DND-41 (cell line): ENCODE data around the gene ATXN7.

Source experiments
- ATAC-seq: fragments of 200-7000 bp; cut with Tn5 transposase; 3 replicates; pipeline ENCODE4 v1.9.1; 2021; ENCODE audit warnings: low read depth; ENCODE audit not compliant: insufficient read depth
- DNase-seq: peaks from one replicate; pipeline ENCODE4 v3.0.0-alpha.2; 2020
- H2AFZ ChIP-seq: 2 replicates; pipeline ENCODE4 v1.6.0; 2012; ENCODE audit warnings: low read depth, low read length
- H3K27ac ChIP-seq: 2 replicates; pipeline ENCODE4 v1.5.1; 2012; ENCODE audit warnings: low read length, inconsistent platforms
- H3K27me3 ChIP-seq: fragments of 200-600 bp; sonication (generic); 2 replicates; pipeline ENCODE4 v1.6.0; 2012; ENCODE audit warnings: low read length, mild to moderate bottlenecking, inconsistent platforms; ENCODE audit not compliant: insufficient read depth, poor library complexity
- H3K36me3 ChIP-seq: 2 replicates; pipeline ENCODE4 v1.5.1; 2012; ENCODE audit warnings: low read length, inconsistent platforms; ENCODE audit not compliant: insufficient read depth
- H3K4me1 ChIP-seq: 2 replicates; pipeline ENCODE4 v1.5.1; 2012; ENCODE audit warnings: mild to moderate bottlenecking, low read length; ENCODE audit not compliant: insufficient read depth
- H3K4me2 ChIP-seq: 2 replicates; pipeline ENCODE4 v1.6.0; 2012; ENCODE audit warnings: mild to moderate bottlenecking, moderate library complexity, low read length, inconsistent platforms; ENCODE audit not compliant: insufficient read depth
- H3K4me3 ChIP-seq, 2 experiments: fragments of 200-600 bp in 1 of 2; shearing (Covaris generic) in 1 of 2; 2 replicates each; pipeline ENCODE4 v1.5.1; 2012 to 2016; ENCODE audit warnings: inconsistent platforms in 2 of 2, low read length in 2 of 2, mild to moderate bottlenecking in 2 of 2, low read depth in 1 of 2, moderate library complexity in 1 of 2
- H3K79me2 ChIP-seq: 2 replicates; pipeline ENCODE4 v1.6.0; 2012; ENCODE audit warnings: low read length, inconsistent platforms; ENCODE audit not compliant: insufficient read depth
- H3K9ac ChIP-seq: 2 replicates; pipeline ENCODE4 v1.6.0; 2012; ENCODE audit warnings: low read depth, mild to moderate bottlenecking, inconsistent platforms, low read length, moderate library complexity
- H3K9me3 ChIP-seq: 2 replicates; pipeline ENCODE4 v1.5.1; 2012; ENCODE audit warnings: low read length, moderate library complexity, mild to moderate bottlenecking, inconsistent platforms; ENCODE audit not compliant: insufficient read depth, severe bottlenecking
- H4K20me1 ChIP-seq: 2 replicates; pipeline ENCODE4 v1.6.0; 2012; ENCODE audit warnings: low read length; ENCODE audit not compliant: insufficient read depth
- EZH2 ChIP-seq: IDR thresholded peaks from 3 replicates; pipeline ENCODE4 v1.6.1; 2012; ENCODE audit warnings: borderline replicate concordance, low read depth, mild to moderate bottlenecking, moderate library complexity, low read length, inconsistent platforms; ENCODE audit not compliant: severe bottlenecking
- TF ChIP-seq, protein P1 (sequence below): IDR thresholded peaks from 2 replicates; pipeline ENCODE4 v1.5.1; 2012; ENCODE audit warnings: borderline replicate concordance, low read length, moderate library complexity, mild to moderate bottlenecking; ENCODE audit not compliant: poor library complexity, severe bottlenecking; ENCODE audit errors: extremely low read depth

The ATXN7 gene

DNA sequence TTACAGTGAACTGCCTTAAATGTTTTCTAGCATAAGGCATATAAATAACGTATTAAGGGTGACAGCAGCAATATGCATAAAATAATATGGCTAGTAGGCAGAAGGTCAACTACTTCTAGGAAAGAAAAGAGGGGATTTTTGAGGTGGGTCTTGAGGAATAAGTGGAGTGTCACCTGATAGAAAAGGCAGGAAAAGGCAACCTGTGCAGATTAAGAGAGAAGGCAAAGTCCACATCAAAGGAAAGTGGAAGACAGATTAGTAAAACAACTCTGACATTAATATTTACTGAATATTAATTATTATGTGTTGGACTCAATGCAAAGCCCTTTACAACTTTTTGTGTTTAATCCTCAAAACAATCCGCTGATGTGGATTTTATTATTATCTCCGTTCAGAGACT lies 2.9 kb upstream of the ATXN7 start:
- no peaks in the 10 kb centered on the region; the same call in none of the 2 replicates for H3K36me3 ChIP-seq
- DNase-seq: no peak
- H4K20me1 ChIP-seq: peaks cover 21% of the 10 kb centered on the region; the same call in 1 of the 2 replicates

DNA sequence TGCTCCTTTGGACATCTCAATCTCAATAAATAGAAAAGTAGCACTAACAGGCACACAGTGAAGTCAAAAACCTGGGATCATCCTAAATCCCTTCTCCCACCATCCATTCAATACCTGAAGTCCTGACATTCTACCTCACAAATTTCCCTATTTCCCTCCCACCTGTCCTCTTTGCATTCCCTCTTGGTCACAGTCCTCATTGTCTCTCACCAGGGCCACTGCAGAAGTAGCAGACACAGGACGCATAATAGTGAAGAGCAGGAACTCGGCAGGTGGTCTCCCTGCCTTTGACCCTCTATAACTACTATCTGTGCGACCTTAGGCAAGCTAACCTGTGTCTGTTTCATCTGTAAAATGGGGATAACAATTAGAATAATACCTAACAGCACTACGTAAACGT lies 2.4 kb upstream of the ATXN7 start:
- H3K4me1 ChIP-seq: peaks cover 33% of the 10 kb centered on the region
- H3K27ac ChIP-seq: no peak overlapping the region
- peaks cover 95% of the 10 kb centered on the region for H3K79me2 ChIP-seq
- H3K9me3 ChIP-seq: no peaks in the 10 kb centered on the region
- H3K27me3 ChIP-seq: no peaks in the 10 kb centered on the region
- H3K4me3 ChIP-seq: no peak overlapping the region
- 0 out of 2 replicates have a peak overlapping the region, but pooled peaks have one; percentile 97 for H3K4me2 ChIP-seq
- TF ChIP-seq, protein P1, sequence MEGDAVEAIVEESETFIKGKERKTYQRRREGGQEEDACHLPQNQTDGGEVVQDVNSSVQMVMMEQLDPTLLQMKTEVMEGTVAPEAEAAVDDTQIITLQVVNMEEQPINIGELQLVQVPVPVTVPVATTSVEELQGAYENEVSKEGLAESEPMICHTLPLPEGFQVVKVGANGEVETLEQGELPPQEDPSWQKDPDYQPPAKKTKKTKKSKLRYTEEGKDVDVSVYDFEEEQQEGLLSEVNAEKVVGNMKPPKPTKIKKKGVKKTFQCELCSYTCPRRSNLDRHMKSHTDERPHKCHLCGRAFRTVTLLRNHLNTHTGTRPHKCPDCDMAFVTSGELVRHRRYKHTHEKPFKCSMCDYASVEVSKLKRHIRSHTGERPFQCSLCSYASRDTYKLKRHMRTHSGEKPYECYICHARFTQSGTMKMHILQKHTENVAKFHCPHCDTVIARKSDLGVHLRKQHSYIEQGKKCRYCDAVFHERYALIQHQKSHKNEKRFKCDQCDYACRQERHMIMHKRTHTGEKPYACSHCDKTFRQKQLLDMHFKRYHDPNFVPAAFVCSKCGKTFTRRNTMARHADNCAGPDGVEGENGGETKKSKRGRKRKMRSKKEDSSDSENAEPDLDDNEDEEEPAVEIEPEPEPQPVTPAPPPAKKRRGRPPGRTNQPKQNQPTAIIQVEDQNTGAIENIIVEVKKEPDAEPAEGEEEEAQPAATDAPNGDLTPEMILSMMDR: no peak
- TF ChIP-seq EZH2: no peak
- H3K36me3 ChIP-seq: no peaks in the 10 kb centered on the region; the same call in none of the 2 replicates
- ATAC-seq: no peak
- no peak overlapping the region for H3K9ac ChIP-seq
- peaks cover 21% of the 10 kb centered on the region; the same call in 1 of the 2 replicates for H4K20me1 ChIP-seq
- H2AFZ ChIP-seq: no peak overlapping the region
- DNase-seq: no peak

More for the DNA sequence above, 2.9 kb upstream of the ATXN7 start:
- Histone ChIP-seq H3K9me3 (no peaks in the 10 kb centered on the region), H3K27me3 (no peaks in the 10 kb centered on the region), H2AFZ (no peak overlapping the region), H3K4me3 (no peak overlapping the region), H3K9ac (no peak overlapping the region), H3K4me2 (no peak overlapping the region), H3K4me1 (peaks cover 31% of the 10 kb centered on the region), H3K79me2 (peaks cover 95% of the 10 kb centered on the region), H3K27ac (no peak overlapping the region)
- TF ChIP-seq, protein P1: no peak
- no peak for TF ChIP-seq EZH2
- ATAC-seq: no peak

DNA sequence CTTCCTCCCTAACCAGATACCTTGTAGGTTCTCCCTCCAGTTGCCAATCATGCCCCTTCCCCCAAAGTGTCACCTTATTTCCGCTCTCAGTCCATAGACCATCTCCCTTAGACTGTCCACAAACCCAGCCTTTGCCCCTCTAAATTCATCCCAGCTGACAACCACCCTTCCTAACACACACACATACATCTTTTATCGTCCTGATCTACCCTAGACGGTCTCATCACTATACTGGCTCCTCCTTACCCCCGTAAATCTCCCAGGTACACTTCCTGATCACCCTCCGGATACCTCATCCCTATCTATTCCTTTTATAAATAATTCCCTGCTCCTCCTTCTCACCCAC lies 890 bp upstream of the ATXN7 start:
- Histone ChIP-seq H4K20me1 (peaks cover 21% of the 10 kb centered on the region; the same call in 1 of the 2 replicates), H3K4me1 (peaks cover 40% of the 10 kb centered on the region), H3K27ac (peak overlapping the region; percentile 82), H3K36me3 (no peaks in the 10 kb centered on the region; the same call in none of the 2 replicates), H3K27me3 (no peaks in the 10 kb centered on the region), H3K79me2 (peaks cover 95% of the 10 kb centered on the region), H3K4me2 (peak overlapping the region; percentile 97), H3K4me3 (peak overlapping the region; percentile 89 to 94), H3K9me3 (no peaks in the 10 kb centered on the region), H2AFZ (peak overlapping the region; percentile 73), H3K9ac (peak overlapping the region; percentile 97)
- DNase-seq (no peak), ATAC-seq (peak; percentile 8)
- TF ChIP-seq EZH2: no peak
- TF ChIP-seq, protein P1: no peak
